HepG2 (cell line): Measurements from ENCODE around the gene KISS1. TPM values are rescaled to one million over a fixed set of nuclear protein-coding genes. Genes with fewer than 3 reads are reported as not detected.
A peak's percentile ranks its signal among the peaks of the same experiment; 100 is the strongest.

Experiments used
- CENPT ChIP-seq: sonication (generic); formaldehyde crosslinking; IDR thresholded peaks from 2 replicates; pipeline ENCODE4 v1.8.0; 2022; ENCODE audit warnings: low read depth, mild to moderate bottlenecking, moderate library complexity, missing genetic modification reagents
- CHD4 ChIP-seq: fragments of 200-600 bp; sonication (generic); IDR thresholded peaks from 2 replicates; pipeline ENCODE4 v1.7.0; 2017; ENCODE audit warnings: mild to moderate bottlenecking, low read length, borderline replicate concordance
- HDAC6 ChIP-seq: fragments of 200-600 bp; sonication (generic); IDR thresholded peaks from 2 replicates; pipeline ENCODE4 v1.7.0; 2017; ENCODE audit warnings: mild to moderate bottlenecking, antibody characterized with exemption, low read length, low read depth
- KDM1A ChIP-seq: IDR thresholded peaks from 2 replicates; pipeline ENCODE4 v1.6.1; 2016; ENCODE audit warnings: missing compliant biosample characterization
- MAZ ChIP-seq, 2 experiments: sonication (generic) in 1 of 2; formaldehyde crosslinking in 1 of 2; IDR thresholded peaks; 2 replicates each; pipeline versions ENCODE4 v1.5.0 to v1.6.1; 2012 to 2020; ENCODE audit warnings: low read depth in 2 of 2, mild to moderate bottlenecking in 2 of 2, borderline replicate concordance in 1 of 2, improper control_type of control experiment in 1 of 2, low read length in 1 of 2, missing genetic modification reagents in 1 of 2, moderate library complexity in 1 of 2
- NFE2L2 ChIP-seq: fragments of 150-350 bp; IDR thresholded peaks from 2 replicates; pipeline ENCODE4 v1.6.1; 2014; ENCODE audit warnings: low read length
- TBL1XR1 ChIP-seq: fragments of 150-350 bp; IDR thresholded peaks from 2 replicates; pipeline ENCODE4 v1.6.1; 2014; ENCODE audit warnings: borderline replicate concordance, low read length; ENCODE audit not compliant: partially characterized antibody
- ZNF256 ChIP-seq: sonication (generic); formaldehyde crosslinking; conservative IDR thresholded peaks from 2 replicates; pipeline ENCODE4 v1.4.0; 2020; ENCODE audit warnings: missing genetic modification reagents
- ZNF468 ChIP-seq: sonication (generic); formaldehyde crosslinking; IDR thresholded peaks from 2 replicates; pipeline ENCODE4 v1.8.0; 2022; ENCODE audit warnings: mild to moderate bottlenecking, moderate library complexity, missing genetic modification reagents
- ZNF496 ChIP-seq: sonication (generic); formaldehyde crosslinking; IDR thresholded peaks from 2 replicates; pipeline ENCODE4 v1.8.1; 2023; ENCODE audit warnings: mild to moderate bottlenecking, moderate library complexity, missing genetic modification reagents; ENCODE audit not compliant: insufficient replicate concordance
- ZNF501 ChIP-seq: sonication (generic); formaldehyde crosslinking; IDR thresholded peaks from 2 replicates; pipeline ENCODE4 v1.5.1; 2020; ENCODE audit warnings: mild to moderate bottlenecking, moderate library complexity, missing genetic modification reagents
- ZNF652 ChIP-seq: IDR thresholded peaks from 2 replicates; pipeline ENCODE4 v1.6.1; 2016; ENCODE audit warnings: low read depth, borderline replicate concordance
- ZNF772 ChIP-seq: sonication (generic); formaldehyde crosslinking; IDR thresholded peaks from 2 replicates; pipeline ENCODE4 v1.5.0; 2020; ENCODE audit warnings: mild to moderate bottlenecking, missing genetic modification reagents
- ZNF773 ChIP-seq: sonication (generic); formaldehyde crosslinking; IDR thresholded peaks from 2 replicates; pipeline ENCODE4 v1.4.0; 2020; ENCODE audit warnings: missing genetic modification reagents, borderline replicate concordance
- ZNF839 ChIP-seq: sonication (generic); formaldehyde crosslinking; IDR thresholded peaks from 2 replicates; pipeline ENCODE4 v1.4.0; 2020; ENCODE audit warnings: missing genetic modification reagents, mild to moderate bottlenecking, borderline replicate concordance
- polyA plus RNA-seq, 8 experiments: library from polyadenylated mRNA; depleted of rRNA in 3 of 8; stranded (reverse) in 7 of 8; unstranded in 1 of 8; fragments of >200 nt; fragmentation: Illumina TruSeq in 4 of 8; extraction: Trizol in 4 of 8; gene quantifications; 2 replicates each; pipeline versions ENCODE4 v1.2.1 to v1.2.3, GENCODE V29; 2011 to 2016; ENCODE audit warnings: low read depth in 4 of 8, missing spikeins in 1 of 8, mixed read lengths in 1 of 8; ENCODE audit not compliant: insufficient read depth in 1 of 8
- total RNA-seq, 5 experiments: library from RNA; depleted of rRNA; stranded (reverse); fragments of >200 nt; fragmentation: Illumina TruSeq; extraction: Trizol; gene quantifications; 2 replicates each; pipeline ENCODE4 v1.2.3, GENCODE V29; 2016; ENCODE audit warnings: low read depth in 1 of 5
- TF ChIP-seq, protein P1 (sequence below): sonication (generic); formaldehyde crosslinking; IDR thresholded peaks from 2 replicates; pipeline ENCODE4 v1.5.0; 2020; ENCODE audit warnings: mild to moderate bottlenecking, missing genetic modification reagents
- TF ChIP-seq, protein P2 (sequence below): IDR thresholded peaks from 2 replicates; pipeline ENCODE4 v1.6.1; 2012; ENCODE audit warnings: low read length, improper control_type of control experiment
- TF ChIP-seq, protein P3 (sequence below): sonication (generic); formaldehyde crosslinking; conservative IDR thresholded peaks from 2 replicates; pipeline ENCODE4 v1.4.0; 2020; ENCODE audit warnings: missing genetic modification reagents
- TF ChIP-seq, protein P4 (sequence below): sonication (generic); formaldehyde crosslinking; IDR thresholded peaks from 2 replicates; pipeline ENCODE4 v1.5.1; 2020; ENCODE audit warnings: missing genetic modification reagents, mild to moderate bottlenecking, borderline replicate concordance

The KISS1 gene
- total and polyA plus RNA-seq, 2 of the 13 experiments (the other 11 are each of a cell fraction or from before 2014, with no cell fraction given) = 0.24 to 0.80 TPM

DNA sequence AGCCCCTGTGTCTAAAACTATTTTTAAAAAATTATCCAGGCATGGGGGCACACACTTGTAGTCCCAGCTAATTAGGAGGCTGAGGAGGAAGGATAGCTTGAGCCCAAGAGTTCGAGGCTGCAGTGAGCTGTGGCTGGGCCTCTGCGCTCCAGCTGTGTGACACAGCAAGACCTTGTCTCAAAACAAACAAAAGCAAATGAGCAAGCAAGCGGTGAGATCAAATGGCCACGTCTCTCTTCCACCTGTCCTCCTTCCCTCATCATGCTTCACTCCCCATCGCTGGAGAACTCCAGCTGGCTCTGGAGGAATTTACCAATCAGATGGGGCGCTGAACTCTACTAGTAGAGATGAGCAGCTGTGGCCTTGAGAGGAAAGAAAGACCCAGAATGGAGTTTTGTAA lies 16.2 kb downstream of the KISS1 start (continued):
- TF ChIP-seq, protein P1, sequence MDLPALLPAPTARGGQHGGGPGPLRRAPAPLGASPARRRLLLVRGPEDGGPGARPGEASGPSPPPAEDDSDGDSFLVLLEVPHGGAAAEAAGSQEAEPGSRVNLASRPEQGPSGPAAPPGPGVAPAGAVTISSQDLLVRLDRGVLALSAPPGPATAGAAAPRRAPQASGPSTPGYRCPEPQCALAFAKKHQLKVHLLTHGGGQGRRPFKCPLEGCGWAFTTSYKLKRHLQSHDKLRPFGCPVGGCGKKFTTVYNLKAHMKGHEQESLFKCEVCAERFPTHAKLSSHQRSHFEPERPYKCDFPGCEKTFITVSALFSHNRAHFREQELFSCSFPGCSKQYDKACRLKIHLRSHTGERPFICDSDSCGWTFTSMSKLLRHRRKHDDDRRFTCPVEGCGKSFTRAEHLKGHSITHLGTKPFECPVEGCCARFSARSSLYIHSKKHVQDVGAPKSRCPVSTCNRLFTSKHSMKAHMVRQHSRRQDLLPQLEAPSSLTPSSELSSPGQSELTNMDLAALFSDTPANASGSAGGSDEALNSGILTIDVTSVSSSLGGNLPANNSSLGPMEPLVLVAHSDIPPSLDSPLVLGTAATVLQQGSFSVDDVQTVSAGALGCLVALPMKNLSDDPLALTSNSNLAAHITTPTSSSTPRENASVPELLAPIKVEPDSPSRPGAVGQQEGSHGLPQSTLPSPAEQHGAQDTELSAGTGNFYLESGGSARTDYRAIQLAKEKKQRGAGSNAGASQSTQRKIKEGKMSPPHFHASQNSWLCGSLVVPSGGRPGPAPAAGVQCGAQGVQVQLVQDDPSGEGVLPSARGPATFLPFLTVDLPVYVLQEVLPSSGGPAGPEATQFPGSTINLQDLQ (CRISPR knock-in tag) = no peak
- TF ChIP-seq, protein P2, sequence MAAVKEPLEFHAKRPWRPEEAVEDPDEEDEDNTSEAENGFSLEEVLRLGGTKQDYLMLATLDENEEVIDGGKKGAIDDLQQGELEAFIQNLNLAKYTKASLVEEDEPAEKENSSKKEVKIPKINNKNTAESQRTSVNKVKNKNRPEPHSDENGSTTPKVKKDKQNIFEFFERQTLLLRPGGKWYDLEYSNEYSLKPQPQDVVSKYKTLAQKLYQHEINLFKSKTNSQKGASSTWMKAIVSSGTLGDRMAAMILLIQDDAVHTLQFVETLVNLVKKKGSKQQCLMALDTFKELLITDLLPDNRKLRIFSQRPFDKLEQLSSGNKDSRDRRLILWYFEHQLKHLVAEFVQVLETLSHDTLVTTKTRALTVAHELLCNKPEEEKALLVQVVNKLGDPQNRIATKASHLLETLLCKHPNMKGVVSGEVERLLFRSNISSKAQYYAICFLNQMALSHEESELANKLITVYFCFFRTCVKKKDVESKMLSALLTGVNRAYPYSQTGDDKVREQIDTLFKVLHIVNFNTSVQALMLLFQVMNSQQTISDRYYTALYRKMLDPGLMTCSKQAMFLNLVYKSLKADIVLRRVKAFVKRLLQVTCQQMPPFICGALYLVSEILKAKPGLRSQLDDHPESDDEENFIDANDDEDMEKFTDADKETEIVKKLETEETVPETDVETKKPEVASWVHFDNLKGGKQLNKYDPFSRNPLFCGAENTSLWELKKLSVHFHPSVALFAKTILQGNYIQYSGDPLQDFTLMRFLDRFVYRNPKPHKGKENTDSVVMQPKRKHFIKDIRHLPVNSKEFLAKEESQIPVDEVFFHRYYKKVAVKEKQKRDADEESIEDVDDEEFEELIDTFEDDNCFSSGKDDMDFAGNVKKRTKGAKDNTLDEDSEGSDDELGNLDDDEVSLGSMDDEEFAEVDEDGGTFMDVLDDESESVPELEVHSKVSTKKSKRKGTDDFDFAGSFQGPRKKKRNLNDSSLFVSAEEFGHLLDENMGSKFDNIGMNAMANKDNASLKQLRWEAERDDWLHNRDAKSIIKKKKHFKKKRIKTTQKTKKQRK = no peak
- no peak for TF ChIP-seq ZNF496 (CRISPR knock-in tag)
- no peak for TF ChIP-seq ZNF839 (CRISPR knock-in tag)
- TF ChIP-seq MAZ (IDR thresholded peaks at IDR 0.05; ENCODE audit: borderline replicate concordance, low read depth, low read length) = no peak
- no peak for TF ChIP-seq MAZ (CRISPR knock-in tag; IDR thresholded peaks at IDR 0.05; ENCODE audit: low read depth)
- TF ChIP-seq HDAC6 = no peak
- TF ChIP-seq ZNF468 (CRISPR knock-in tag) = no peak
- no peak for TF ChIP-seq CENPT
- no peak for TF ChIP-seq ZNF773 (CRISPR knock-in tag)
- no peak for TF ChIP-seq CHD4
- TF ChIP-seq ZNF501 (CRISPR knock-in tag) = no peak
- TF ChIP-seq, protein P3, sequence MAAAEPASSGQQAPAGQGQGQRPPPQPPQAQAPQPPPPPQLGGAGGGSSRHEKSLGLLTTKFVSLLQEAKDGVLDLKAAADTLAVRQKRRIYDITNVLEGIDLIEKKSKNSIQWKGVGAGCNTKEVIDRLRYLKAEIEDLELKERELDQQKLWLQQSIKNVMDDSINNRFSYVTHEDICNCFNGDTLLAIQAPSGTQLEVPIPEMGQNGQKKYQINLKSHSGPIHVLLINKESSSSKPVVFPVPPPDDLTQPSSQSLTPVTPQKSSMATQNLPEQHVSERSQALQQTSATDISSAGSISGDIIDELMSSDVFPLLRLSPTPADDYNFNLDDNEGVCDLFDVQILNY (CRISPR knock-in tag) = no peak
- TF ChIP-seq KDM1A = peak; percentile 45; the same call in 1 of the 2 replicates
- TF ChIP-seq ZNF256 = no peak
- TF ChIP-seq, protein P4, sequence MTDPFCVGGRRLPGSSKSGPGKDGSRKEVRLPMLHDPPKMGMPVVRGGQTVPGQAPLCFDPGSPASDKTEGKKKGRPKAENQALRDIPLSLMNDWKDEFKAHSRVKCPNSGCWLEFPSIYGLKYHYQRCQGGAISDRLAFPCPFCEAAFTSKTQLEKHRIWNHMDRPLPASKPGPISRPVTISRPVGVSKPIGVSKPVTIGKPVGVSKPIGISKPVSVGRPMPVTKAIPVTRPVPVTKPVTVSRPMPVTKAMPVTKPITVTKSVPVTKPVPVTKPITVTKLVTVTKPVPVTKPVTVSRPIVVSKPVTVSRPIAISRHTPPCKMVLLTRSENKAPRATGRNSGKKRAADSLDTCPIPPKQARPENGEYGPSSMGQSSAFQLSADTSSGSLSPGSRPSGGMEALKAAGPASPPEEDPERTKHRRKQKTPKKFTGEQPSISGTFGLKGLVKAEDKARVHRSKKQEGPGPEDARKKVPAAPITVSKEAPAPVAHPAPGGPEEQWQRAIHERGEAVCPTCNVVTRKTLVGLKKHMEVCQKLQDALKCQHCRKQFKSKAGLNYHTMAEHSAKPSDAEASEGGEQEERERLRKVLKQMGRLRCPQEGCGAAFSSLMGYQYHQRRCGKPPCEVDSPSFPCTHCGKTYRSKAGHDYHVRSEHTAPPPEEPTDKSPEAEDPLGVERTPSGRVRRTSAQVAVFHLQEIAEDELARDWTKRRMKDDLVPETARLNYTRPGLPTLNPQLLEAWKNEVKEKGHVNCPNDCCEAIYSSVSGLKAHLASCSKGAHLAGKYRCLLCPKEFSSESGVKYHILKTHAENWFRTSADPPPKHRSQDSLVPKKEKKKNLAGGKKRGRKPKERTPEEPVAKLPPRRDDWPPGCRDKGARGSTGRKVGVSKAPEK (CRISPR knock-in tag) = no peak
- TF ChIP-seq ZNF772 = no peak
- TF ChIP-seq NFE2L2 = peak; percentile 21; the same call in 1 of the 2 replicates
- no peak for TF ChIP-seq ZNF652
- TF ChIP-seq TBL1XR1 = no peak
